Smooth muscle cell of the brain vasculature (primary cell): ENCODE data around the gene TRIM47.
A peak's percentile ranks its signal among the peaks of the same experiment; 100 is the strongest.
"Not testable (repeated sequence)": the region's sequence is repeated elsewhere in the genome, so short reads cannot be mapped to it uniquely, and the experiment has no call there.

Source experiments
- DNase-seq: peaks from one replicate; pipeline ENCODE4 v3.0.0-alpha.2; 2012; ENCODE audit warnings: low read depth, low spot score

TRIM47 gene

DNA sequence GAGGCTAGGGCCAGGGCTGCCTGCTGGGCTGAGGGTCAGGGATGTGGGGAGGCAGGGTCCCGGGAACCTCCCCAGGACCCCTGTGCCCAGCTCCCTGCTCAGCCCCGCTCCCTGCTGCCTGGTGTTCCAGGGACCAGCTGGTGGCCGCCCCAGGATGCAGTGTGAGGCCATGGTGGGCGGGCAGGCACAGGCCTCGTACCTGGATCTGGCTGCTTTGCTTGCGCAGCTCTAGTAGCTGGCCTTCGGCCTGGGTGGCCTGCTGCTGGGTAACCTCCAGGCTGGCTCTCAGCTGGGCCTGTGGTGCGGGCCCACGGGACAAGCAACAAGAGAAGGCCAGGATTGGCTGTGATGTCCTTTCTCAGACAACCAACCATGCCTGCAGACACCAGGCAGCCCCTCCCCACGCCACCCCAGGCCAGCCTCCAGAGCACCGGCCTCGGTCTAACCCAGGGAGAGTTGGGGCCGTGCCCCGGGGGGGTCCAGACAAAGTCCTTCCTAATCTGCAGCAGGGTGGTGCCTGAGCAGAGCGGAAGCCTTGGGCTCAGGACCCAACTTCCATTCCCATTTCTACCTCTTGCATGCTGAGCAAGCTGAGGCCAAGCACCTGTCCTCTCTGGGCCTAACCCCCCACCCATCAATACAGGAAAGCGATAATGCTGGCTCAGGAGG lies 14.3 kb upstream of the TRIM47 start:
- no peak for DNase-seq

DNA sequence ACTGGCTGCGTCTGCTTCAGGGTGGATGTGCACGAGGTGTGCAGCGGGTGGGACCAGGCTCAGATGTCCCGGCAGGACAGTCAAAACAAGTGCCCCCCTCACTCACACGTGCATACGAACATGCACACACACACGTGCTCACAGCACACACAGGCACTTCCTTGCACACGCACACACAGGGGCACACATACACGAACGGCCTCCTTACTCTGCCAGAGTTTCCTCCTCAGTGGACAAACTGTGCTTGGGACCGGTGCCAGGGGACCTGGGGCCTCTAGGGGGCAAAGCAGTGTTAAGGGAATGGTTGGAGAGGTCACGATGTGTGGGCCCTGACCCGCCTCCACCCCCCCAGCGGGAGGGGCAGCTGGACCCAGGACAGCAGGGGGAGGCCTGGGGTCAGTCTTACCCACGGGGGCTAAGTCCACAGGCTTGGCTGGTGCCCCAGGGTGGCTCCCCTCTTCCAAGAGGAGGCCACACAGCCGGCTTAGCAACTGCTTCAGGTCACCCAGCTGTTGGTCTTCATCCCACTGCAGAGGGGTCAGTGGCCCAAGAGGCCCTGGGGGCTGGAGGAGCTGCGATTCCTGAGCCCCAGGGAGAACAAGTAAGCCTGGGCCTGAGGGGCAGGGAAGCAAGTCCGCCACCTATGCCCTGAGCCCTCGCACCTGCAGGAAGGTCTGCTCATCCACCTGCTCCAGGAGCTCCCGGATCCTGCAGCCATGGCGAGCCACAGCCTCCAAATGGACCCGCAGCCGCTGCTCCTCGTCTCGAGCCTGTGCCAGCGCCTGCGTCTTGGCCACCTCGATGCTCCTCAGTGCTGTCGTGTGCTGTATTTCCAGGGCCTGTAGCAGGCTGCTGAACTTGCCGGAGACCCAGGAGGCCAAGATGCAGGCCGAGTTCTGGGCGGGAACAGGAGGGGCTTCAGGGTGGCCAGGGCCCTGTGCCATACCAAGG lies 13.5 kb upstream of the TRIM47 start:
- DNase-seq, result no peak

DNA sequence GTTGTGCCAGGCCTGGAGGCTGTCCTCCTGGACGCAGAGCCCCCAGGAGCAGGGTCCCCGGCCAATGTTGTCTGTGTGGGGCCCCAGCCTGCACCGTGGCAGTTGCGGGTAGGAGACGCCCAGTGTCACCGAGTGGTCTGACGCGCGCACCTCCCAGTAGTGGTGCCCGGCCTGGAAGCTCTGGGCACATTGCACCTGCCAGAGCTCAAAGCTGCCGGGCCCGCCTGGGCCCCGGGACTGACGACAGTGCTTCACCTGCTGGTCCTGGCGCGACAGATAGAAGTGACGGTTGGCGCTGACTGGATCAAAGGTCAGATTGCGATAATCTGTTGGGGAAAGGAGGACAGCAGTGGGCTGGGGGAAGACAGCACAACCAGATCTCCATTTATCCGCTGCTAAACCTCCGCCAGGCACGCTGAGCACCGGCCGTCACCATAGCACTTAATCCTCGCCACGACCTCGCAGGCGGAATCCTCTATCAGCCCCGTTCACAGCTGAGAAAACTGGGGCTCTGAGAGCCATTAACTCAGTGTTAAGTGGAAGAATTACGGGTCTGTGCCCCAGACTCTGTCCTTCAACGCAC lies 12.7 kb upstream of the TRIM47 start:
- DNase-seq, result no peak

DNA sequence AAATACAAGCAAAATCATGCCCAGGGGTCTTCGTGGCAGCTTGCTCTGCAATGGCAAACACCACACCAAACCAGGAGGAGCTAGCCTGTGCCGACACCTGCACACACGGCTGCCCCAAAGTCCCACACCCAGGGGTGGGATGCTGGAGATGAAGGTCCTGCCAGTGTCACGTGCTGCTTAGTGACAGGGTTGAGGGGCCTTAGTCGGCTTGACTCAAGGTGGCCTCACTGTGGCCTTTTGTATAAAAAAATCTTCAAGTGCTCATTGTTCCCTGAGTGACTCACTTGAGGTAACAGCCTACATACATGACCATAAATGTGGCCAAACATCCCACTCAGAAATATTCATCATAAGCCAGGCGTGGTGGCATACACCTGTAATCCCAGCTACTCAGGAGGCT lies 11.1 kb upstream of the TRIM47 start:
- no peak for DNase-seq

DNA sequence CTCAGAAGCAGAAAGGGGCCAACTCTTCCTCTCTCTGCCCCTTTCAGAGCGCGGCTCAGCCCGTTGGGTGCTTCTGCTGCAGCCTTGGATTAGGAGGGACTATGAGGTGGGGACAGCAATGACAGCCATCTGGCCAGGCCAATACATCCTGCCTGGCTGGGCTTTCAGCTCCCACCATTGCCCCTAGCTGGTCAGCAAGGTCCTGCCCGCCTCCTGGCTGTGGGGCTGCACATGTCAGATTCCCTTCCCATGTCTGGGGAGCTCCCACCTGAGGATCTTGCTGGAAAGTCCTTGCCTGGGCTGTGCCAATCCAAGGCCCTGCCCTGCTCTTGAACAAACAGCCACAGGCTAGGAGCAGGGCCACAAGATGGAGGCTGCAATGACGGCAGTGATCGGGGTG lies 10.1 kb upstream of the TRIM47 start:
- DNase-seq, result no peak

DNA sequence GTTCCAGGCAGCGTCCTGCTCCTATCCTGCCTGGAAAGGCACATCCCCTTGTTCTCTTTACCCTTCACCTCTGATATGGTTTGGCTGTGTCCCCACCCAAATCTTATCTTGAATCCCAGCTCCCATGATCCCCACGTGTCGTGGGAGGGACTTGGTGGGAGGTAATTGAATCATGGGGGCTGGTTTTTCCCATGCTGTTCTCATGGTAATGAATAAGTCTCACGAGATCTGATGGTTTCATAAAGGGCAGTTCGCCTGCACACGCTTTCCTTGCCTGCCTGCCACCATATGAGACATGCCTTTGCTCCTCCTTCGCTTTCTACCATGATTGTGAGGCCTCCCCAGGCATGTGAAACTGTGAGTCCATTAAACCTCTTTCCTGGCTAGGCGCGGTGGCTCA lies 7.5 kb upstream of the TRIM47 start:
- DNase-seq, result not testable (repeated sequence)

DNA sequence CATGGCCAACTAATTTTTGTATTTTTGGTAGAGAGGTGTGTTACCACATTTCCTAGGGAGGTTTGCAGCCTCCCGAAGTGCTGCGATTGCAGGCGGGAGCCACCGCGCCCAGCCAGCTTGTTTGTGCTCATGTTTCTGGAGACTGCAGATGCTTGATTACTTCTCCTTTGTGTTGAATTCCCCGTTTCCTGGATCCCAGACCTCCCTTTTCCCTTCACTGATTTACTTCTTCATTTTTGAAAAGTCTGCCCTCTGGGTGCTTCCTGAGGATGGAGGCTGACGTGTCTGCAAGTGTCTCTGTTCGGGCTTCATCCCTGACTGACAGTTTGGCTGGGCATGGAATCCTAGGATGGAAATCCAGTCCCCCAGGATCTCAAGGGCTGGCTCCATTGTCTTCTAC lies 7.0 kb upstream of the TRIM47 start:
- no peak for DNase-seq

DNA sequence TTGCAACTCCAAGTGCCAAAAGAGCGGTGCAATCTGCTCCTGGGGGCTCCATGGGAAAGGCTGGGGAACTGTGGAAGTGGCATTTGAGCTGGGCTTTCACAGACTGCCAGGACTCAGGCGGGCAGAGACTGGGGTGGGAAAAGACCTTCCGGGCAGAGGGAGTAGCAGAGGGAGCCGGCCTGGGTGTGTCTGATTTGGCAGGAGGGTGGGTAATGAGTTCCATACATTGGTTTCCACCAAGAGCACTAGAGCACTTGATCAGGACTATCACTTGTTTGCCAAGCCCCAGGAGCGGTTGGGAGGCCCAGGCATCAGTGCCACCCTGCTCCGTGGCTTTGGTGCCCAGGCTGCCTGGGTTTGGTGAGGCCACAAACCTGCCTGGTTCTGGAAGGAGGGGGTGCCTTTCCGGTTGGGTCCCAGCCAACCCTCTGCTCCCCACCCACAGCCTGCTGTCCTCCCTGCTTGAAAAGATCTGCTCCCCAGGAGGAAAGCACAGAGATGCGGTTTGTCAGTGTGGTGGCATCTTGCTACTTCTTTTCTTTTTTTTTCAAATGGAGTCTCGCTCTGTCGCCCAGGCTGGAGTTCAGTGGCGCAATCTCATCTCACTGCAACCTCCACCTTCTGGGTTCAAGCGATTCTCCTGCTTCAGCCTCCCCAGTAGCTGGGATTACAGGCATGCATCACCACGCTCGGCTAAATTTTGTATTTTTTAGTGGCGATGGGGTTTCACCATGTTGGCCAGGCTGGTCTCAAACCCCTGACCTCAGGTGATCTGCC lies 3.5 kb upstream of the TRIM47 start:
- DNase-seq, result no peak

DNA sequence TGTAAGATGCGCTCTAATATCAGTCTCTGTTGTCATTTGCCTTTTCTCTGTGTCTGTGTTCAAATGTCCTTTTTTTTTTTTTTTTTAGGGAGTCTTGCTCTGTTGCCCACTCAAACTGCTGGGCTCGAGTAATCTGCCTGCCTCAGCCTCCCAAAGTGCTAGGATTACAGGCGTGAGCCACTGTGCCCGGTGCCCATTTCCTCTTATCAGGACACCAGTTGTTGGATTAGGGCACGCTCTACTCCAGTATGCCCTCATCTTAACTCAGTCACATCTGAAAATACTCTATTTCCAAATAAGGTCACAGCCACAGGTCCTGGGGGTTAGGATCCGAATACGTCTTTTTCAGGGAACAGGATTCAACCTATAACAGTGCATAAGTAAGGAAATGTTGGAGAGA lies 1.9 kb upstream of the TRIM47 start:
- DNase-seq, result no peak

DNA sequence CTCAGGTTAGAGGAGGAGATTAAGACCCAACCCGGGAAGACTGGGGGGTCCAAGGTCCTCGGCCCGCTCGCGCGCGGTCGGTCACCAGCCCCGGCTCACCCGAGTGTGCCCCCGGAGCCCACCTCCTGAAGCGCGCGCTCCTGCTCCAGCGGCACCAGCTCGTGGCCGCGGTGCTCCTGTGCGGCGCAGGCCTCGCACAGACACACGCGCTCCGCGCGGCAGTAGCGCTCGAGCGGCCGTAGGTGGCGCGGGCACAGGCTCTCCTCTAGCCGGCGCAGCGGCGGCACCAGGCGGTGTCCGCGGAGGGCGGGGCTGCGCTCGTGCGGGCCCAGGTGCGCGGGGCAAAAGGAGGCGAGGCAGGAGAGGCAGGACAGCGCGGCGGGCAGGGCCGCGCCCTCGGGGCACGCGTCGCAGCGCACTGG lies 618 bp downstream of the TRIM47 start:
- DNase-seq, result no peak

DNA sequence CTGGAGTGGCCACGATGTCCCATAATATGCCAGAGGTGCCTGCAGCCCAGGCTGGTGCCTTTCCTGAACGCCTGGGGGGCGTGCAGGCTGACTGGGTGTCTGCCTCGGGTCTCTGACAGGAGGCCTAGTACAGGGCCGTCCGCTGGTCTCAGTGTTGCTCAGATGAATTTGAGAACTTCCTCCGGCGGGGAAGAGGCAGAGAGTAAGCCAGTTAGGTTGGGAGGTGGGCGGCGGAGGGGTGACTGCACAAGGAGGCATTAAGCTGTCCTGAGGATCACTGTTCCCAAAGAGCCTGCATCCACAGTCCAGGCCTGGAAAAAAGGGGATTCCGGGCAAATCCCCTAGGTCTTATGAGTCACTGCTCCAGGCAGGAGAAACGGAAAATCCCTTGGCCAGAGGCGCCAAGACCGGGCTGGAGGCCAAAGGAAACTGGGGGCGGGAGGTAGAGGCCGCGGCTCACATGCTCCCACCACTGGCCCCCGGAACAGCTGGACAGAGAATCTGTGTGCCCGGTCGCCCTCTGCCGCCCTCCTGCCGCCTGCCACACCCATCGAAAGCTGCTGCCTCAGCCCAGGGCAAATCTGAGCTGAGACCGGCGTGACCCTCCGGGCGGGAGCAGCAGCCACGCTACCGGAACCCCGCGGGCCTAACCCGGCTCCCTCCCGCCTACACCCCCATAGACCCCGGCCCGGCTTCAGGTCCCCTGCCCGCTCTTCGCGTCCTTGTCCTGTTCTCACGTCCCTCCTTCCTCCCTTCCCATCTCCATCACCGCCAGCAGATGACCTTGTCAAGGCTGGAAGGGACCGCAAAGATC lies 1.2 kb downstream of the TRIM47 start:
- DNase-seq, result peak; percentile 70

DNA sequence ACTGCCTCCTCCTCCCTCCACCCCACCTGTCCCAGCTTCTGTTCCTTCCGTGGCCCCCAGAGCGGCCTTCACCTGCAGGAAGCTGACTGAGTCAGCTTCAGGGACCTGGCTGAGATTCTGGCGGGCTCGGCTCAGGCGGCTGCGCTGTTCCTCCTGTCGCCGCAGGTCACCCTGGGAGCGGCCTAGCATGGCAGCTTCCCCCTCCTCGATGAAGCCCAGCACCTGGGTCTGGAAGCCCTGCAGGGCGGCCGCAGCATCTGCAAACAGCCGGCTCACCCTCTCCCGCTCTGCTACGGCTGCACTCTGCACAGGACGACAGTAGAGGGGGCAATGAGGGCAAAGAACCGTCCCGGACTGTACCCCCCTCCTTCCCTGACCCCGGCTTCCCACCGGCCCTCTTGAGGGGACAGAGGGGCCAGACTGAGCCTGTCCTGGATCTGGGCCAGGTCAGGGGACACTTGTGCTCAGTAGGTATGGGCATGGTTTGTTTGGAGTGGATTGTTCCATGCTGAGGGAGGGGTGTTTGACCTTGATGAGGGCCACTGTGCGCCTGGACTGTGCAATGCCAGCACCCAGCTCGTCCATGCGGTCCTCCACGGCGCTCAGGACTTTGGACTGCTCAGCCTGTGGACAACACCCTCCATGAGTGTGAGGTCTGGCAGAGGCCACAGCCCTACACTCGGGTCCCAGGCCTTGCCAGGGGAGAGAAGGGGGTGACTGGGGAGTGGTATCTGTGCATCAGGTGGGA lies 2.0 kb downstream of the TRIM47 start:
- DNase-seq, result no peak

DNA sequence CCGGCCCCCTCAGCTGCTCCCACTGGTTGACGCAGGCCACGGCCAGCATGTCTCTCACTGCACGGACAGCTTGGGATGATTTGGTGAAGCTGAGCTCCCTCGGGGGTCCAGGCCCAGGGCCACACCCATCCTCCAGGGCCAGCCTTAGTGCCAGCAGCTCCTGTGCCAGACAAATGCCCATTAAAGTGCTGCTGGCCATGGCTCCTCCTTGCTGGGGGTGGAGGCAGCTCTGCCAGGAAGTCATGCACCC lies 2.5 kb downstream of the TRIM47 start:
- no peak for DNase-seq

DNA sequence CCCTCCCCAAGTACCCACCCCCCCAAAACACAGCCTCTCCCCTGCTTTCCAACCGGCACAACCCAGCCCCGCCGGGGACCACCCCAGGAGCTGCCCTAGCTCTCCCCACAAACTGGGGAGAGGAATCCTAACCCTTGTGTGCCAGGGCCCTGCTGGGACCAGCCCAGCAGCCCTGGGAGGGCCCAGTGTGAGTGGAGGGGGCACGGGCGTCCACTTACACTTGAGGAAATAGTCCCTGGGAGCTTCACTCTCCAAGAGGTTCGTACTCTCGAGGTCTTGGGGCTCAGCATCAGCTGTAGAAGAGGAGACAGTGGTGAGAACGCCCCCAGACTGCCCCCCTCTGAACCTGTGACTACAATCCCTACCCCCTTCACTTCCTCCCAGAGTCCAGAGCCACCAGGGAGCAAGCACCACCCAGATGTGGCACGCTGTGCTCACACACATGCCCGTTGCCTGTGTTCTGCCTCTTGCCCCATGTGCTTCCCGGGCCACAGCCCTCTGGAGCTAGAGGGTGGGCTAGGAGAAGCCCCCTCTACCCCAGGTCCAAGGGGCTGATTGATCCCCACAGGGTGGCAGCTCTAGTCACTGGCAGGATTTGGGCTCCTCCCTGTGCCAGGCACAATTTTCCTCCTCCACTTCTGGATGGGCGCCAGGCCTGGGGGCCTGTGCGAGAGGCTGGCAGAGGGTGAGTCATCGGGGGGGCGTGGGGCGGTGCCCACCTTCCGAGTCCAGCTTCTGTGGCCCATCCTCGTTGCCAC lies 3.0 kb downstream of the TRIM47 start:
- DNase-seq, result no peak

DNA sequence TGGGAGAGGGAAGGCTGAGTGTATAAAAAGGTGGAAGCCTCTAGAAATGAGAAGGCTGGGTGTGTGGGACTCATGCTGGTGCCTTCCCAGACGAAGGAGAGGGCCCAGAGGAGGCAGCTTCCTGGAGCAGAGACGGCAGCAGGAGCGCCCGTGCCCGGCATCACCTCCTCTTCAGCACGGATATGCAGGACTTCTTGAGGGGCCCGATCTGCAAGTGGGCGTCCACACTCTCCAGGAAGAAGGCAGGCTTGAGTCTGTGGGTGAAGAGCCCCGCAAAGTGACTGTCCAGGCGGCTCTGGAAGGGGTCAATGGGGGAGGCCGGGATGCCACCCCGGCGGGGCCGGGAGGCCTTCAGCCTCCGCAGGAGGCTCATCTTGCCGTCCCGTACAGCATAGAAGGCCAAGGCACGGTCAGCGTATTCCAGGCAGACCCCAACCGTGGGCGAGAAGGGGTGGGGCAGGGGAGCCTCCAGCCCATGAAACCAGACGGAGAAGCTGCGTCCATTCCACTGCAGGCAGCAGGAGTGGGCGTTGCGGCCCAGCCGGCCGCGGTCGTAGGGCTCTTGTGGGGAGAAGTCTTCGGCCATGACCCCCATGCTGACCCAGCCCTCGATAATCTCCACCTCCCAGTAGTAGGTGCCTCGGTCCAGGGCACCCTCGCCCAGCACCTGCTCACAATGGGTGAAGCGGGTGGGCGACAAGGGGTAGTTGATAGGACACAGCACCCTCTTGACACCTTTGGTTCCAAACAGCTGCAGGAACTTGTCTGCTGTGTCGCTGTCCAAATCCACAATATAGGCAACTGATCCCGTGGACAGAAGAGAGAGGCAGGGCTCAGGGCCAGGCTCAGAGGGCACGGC lies 3.8 kb downstream of the TRIM47 start:
- no peak for DNase-seq

DNA sequence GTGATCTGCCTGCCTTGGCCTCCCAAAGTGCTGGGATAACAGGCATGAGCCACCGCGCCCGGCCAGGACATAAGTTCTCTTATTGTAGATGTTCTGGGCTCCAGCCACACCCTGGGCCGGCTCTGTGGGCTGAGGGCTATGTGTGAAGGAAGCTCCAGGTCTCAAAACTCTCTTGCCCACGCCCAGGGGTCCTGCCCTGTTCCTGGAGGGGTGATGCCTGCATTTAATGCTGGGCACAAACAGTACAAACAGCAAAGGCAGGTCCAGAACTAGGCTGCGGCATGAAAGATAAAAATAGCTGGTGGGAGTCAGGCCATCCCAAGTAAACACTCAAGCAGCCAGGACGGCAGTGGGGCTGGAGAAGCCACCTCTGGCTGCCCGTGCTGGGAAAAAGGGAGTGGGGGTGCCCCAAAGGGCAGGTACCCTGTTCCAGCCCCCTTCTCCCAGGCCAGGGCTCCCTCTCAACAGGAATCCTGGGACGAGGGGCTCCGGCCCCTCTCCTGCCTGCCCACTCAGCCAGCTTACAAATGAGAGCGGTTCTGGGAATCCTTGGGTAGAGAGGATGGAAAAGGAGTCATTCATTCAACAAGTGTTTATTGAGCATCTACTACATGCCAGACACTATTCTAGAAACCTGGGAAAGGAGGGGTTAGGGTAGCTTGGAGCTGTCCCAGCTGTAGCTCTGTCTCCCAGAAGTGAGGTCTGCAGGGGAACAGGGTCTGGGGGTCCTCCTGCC lies 4.6 kb downstream of the TRIM47 start:
- no peak for DNase-seq

DNA sequence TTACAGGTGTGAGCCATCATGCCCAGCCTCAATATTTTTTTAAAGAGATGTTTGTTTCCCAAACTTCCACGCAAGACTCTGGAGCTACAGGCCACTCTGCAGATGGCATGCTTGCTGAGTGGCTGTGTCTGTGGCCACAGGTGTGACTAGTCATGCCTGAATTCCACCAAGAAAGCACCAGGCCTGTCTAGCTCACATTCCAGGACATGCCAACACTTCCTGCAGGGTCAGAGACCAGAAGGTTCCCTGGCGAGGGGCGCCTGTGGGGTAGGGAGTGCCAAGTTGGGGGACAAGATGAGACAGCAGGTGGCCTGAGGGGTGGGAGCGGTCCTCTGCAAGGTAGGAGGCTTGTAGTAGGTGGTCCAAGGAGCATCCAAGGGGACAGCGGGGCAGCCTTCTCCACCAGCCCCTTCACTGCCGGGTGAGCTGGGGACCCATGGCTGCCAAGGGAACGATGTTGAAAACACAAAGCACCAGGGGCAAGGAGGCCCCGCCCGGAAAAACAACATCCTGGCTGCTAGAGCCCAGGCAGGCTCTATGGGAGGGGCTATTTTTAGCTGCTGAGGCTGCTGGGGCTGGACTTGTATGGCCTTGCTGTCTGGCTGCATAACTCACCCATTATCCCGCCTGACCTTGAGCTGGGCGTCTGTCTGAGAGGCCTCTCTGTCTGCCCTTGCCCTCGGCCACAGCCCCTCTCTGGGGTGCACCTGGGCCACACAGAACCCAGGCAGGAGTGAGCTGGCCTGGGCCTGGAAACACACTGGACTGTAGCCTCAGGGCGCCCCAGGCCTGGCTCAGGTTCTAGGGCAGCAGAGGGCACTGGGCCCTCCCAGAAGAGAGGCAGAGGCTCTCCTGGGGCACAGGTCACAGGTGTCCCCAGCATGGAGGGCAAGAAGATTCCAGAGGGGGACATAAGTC lies 5.7 kb downstream of the TRIM47 start:
- DNase-seq, result no peak
